ENCODE measurements around the gene ANKRD28. TPM values are rescaled to one million over a fixed set of nuclear protein-coding genes. Genes with fewer than 3 reads are reported as not detected.

The ANKRD28 gene
- total and polyA plus RNA-seq, 9 of the 15 experiments (the other 6 are each of a cell fraction or from before 2014, with no cell fraction given) = 11.7 to 66.0 (median 36.7) TPM

- no peak for TF ChIP-seq ELK1 (CRISPR knock-in tag; IDR thresholded peaks at IDR 0.05)
- no peak for TF ChIP-seq ELF1 (tag; IDR thresholded peaks at IDR 0.05)
- no peak for TF ChIP-seq RAD51 (IDR thresholded peaks at IDR 0.05; ENCODE audit: borderline replicate concordance, low read depth)
- TF ChIP-seq KLF16 (IDR thresholded peaks at IDR 0.05) = no peak
- no peak for TF ChIP-seq IRF9 (tag; IDR thresholded peaks at IDR 0.05)
- no peak for TF ChIP-seq ZNF586 (CRISPR knock-in tag; conservative IDR thresholded peaks at IDR 0.05)
- no peak for TF ChIP-seq E2F4 (CRISPR knock-in tag; IDR thresholded peaks at IDR 0.05; ENCODE audit: low read depth)
- TF ChIP-seq MTA3 (IDR thresholded peaks at IDR 0.05; ENCODE audit: borderline replicate concordance) = no peak
- no peak for TF ChIP-seq ZSCAN29 (IDR thresholded peaks at IDR 0.05)
- TF ChIP-seq ZKSCAN8 (CRISPR knock-in tag; IDR thresholded peaks at IDR 0.05) = no peak
- no peak for TF ChIP-seq ZNF280A (IDR thresholded peaks at IDR 0.05; ENCODE audit: low read depth, partially characterized antibody)
- no peak for TF ChIP-seq TEAD4 (IDR thresholded peaks at IDR 0.05; ENCODE audit: low read length)
- no peak for TF ChIP-seq TEAD4 (CRISPR knock-in tag; IDR thresholded peaks at IDR 0.05; ENCODE audit: borderline replicate concordance)
- no peak for TF ChIP-seq NR2F6 (CRISPR knock-in tag; IDR thresholded peaks at IDR 0.05)
- TF ChIP-seq GABPA (tag; conservative IDR thresholded peaks at IDR 0.05; ENCODE audit: low read depth) = no peak
- TF ChIP-seq SIN3B (IDR thresholded peaks at IDR 0.05; ENCODE audit: low read depth) = no peak
- TF ChIP-seq NCOR1 (IDR thresholded peaks at IDR 0.05) = 0 out of 2 replicates have a peak, but pooled peaks have one; percentile 9
- no peak for TF ChIP-seq LEF1 (IDR thresholded peaks at IDR 0.05)
- no peak for TF ChIP-seq ZNF561 (CRISPR knock-in tag; conservative IDR thresholded peaks at IDR 0.05)
These were observed 773 bp downstream of the ANKRD28 start (continued) for GRCh38 chr3:15796771-15797641.

All from K562 (cell line).